ENCODE measurements around the gene SERPINB1. TPM values are rescaled to one million over a fixed set of nuclear protein-coding genes. Genes with fewer than 3 reads are reported as not detected.
"Not testable (repeated sequence)": the region's sequence is repeated elsewhere in the genome, so short reads cannot be mapped to it uniquely, and the experiment has no call there.

SERPINB1 gene
- total RNA-seq (10 to 100 TPM; 40.4 to 42.4 TPM), polyA plus RNA-seq (103 TPM)

DNA sequence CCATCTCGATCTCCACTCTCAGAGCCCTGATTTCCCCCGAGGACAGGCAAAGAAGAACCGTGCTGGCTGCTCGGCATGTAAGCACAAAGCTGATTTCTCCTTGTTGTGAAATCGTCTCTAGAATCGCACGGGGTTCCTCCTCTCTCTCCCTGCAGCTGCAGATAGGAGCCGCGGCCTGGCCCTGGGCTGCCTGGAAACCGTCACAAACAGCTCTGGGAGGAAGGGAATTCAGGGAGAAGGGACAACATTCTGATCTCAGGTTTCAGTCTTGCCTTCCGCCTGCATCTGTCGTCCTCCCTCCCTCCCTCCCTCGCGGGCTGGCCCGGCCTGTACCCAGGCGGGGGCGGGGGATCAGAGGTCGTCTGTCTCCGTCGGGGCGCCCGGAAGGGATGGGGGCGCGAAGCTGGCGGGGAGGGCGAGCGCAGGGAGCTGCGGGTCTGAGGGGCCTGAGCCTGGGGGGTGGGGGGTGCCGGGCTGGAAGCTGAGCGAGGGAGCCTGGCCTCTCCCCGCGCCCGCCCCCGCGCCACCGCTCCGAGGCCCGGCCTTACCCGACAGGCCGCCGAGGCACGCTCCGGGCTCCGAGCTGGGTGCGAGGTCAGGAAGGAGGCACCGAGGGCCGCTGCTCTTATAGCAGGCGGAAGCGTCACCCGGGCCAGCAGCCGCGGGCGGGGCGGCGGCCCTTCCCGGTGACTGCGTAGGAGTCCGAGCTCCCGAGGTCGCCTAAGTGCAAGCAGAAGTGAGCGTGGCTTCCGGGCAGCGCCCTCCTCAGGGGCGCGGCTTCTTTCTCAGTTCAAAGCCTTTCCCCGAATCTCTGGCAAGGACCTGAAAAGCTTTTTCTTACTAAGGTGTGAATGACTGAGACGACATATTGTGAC lies at the start of gene SERPINB1:
Gene SERPINB1, minus strand, starts transcription at position 600 of the 875 bp plus-strand sequence. CDS start 1,277 bp downstream, outside the sequence.
- no peaks in the 10 kb centered on the region for H3K9me3 Mint-ChIP-seq
- H3K27ac Mint-ChIP-seq: peak within 1 kb of the TSS; percentile 90 to 98 (median 94)
- peaks cover 5% of the 10 kb centered on the region for H3K36me3 ChIP-seq (ENCODE audit: insufficient read depth, low read length)
- H3K4me3 Mint-ChIP-seq: peak within 1 kb of the TSS; percentile 88 to 95 (median 90)
- DNase-seq: peak; percentile 55 to 82 (median 69)
- no peaks in the 10 kb centered on the region for H3K27me3 Mint-ChIP-seq
- peak within 1 kb of the TSS; percentile 82 for H3K27ac ChIP-seq (ENCODE audit: low read depth, low read length)
- CTCF ChIA-PET: interaction anchor here (0.7 to 13.5 kb wide), 24 partner anchors 10 to 226 kb away, joined by 3 to 196 read pairs (median 4); partner anchors contain the start of genes NQO2 and RIPK1
- H3K36me3 Mint-ChIP-seq: peaks cover 0 to 40% (median 10%) of the 10 kb centered on the region in 3 donors
- H3K4me1 Mint-ChIP-seq: peaks cover 43 to 60% (median 52%) of the 10 kb centered on the region in 3 donors
- POLR2A ChIA-PET: interaction anchor here (0.5 to 2.3 kb wide), 21 partner anchors 10 to 222 kb away, joined by 3 to 29 read pairs (median 6); partner anchors contain the start of genes SERPINB9 and WRNIP1
- no peaks in the 10 kb centered on the region for H3K27me3 ChIP-seq (ENCODE audit: insufficient read depth, low read length, poor library complexity, severe bottlenecking)
- H3K9me3 ChIP-seq (ENCODE audit: low read length): no peaks in the 10 kb centered on the region
- H3K4me3 ChIP-seq (ENCODE audit: low read length): peak within 1 kb of the TSS; percentile 82
- peaks cover 33% of the 10 kb centered on the region for H3K4me1 ChIP-seq (ENCODE audit: insufficient read depth, low read length)

GRCh38 chr6:2890976-2891767 lies 49.5 kb upstream of the SERPINB1 start:
- peaks cover 43% of the 10 kb centered on the region for H3K4me1 ChIP-seq (ENCODE audit: insufficient read depth, low read length)
- no peaks in the 10 kb centered on the region for H3K9me3 ChIP-seq (ENCODE audit: low read length)
- peaks cover 52 to 73% (median 70%) of the 10 kb centered on the region in 3 donors for H3K4me1 Mint-ChIP-seq
- peaks cover 0 to 2% of the 10 kb centered on the region in 2 donors for H3K27me3 Mint-ChIP-seq
- H3K4me3 Mint-ChIP-seq: peak overlapping the region; percentile 39 to 85 (median 77)
- peak overlapping the region; percentile 25 for H3K27ac ChIP-seq (ENCODE audit: low read depth, low read length)
- DNase-seq: no peak
- ChIA-PET POLR2A (interaction anchor here (0.6 to 1.2 kb wide), 5 partner anchors 10 to 52 kb away, joined by 3 to 23 read pairs (median 5); no protein-coding TSS in a partner anchor), CTCF (interaction anchor here (1.1 to 3.0 kb wide), 3 partner anchors 10 to 45 kb away, joined by 3 to 11 read pairs (median 4); no protein-coding TSS in a partner anchor)
- peak overlapping the region; percentile 68 to 99 (median 96) for H3K27ac Mint-ChIP-seq
- H3K36me3 Mint-ChIP-seq: peaks cover 46 to 82% (median 49%) of the 10 kb centered on the region in 3 donors
- H3K27me3 ChIP-seq (ENCODE audit: insufficient read depth, low read length, poor library complexity, severe bottlenecking): no peaks in the 10 kb centered on the region
- no peaks in the 10 kb centered on the region for H3K9me3 Mint-ChIP-seq
- H3K36me3 ChIP-seq (ENCODE audit: insufficient read depth, low read length): peaks cover 50% of the 10 kb centered on the region
- H3K4me3 ChIP-seq (ENCODE audit: low read length): peak overlapping the region; percentile 3

DNA sequence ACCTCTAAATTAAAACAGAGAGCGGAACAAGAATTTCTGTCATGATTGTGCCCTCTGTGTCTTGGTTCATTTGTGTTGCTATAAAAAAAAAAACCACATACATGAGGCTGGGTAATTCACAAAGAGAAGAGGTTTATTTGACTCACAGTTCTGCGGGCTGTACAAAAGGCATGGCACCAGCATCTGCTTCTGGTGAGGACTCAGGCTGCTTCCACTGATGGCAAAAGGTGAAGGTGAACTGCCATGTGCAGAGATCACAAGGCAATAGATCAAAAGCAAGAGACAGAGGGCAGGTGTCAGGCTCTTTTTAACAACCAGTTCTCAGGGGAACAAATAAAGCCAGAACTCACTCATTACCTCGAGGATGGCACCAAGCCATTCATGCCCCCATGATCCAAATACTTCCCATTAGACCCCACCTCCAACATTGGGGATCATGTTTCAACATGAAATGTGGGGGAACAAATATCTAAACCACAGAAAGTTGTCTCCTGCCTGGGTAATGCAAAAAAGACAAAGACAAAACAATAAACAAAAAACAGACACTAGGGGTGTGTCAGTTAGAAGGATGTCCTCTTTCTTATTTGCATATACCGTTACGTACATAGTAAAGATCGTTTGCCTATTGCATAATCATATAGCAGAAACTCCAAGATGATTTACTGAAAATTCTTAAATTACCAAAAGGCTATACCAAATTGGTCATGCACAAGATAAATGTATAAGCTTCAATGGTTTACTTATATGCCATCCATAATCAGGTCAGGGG lies 44.5 kb upstream of the SERPINB1 start:
- H3K36me3 Mint-ChIP-seq: peaks cover 17 to 47% (median 27%) of the 10 kb centered on the region in 3 donors
- no peaks in the 10 kb centered on the region for H3K27me3 Mint-ChIP-seq
- Histone ChIP-seq H3K27ac (ENCODE audit: low read depth, low read length) (no peak overlapping the region), H3K9me3 (ENCODE audit: low read length) (no peaks in the 10 kb centered on the region), H3K4me1 (ENCODE audit: insufficient read depth, low read length) (peaks cover 32% of the 10 kb centered on the region), H3K36me3 (ENCODE audit: insufficient read depth, low read length) (peaks cover 14% of the 10 kb centered on the region), H3K27me3 (ENCODE audit: insufficient read depth, low read length, poor library complexity, severe bottlenecking) (no peaks in the 10 kb centered on the region), H3K4me3 (ENCODE audit: low read length) (no peak overlapping the region)
- H3K27ac Mint-ChIP-seq: peak overlapping the region; percentile 60 to 92 (median 86)
- POLR2A ChIA-PET: no interaction called here
- no peak for DNase-seq
- no peak overlapping the region for H3K4me3 Mint-ChIP-seq
- H3K9me3 Mint-ChIP-seq: no peaks in the 10 kb centered on the region
- peaks cover 52 to 78% (median 76%) of the 10 kb centered on the region in 3 donors for H3K4me1 Mint-ChIP-seq
- CTCF ChIA-PET: no interaction called here

DNA sequence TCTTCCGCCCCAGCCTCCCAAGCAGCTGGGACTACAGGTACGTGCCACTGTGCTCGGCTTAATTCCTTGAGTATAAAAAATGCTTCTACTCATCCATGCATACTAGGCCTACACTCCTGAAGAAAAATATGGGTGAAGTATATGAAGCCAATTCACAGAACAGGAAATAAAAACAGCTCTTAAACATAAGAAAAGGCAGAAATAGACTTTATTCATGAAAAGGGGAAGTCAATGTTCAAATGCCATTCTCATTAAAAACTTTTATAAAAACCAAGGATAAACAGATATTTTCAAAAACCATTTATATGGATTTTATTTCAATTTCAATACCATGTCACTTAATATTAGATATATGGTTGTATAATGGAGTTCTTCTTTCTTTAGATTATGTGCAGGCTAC lies 43.1 kb upstream of the SERPINB1 start:
- no peak overlapping the region for H3K4me3 Mint-ChIP-seq
- CTCF ChIA-PET: interaction anchor here (2.5 kb wide), 1 partner anchor 38 kb away, joined by 9 read pairs; no protein-coding TSS in a partner anchor
- Histone ChIP-seq H3K36me3 (ENCODE audit: insufficient read depth, low read length) (peaks cover 1% of the 10 kb centered on the region), H3K27me3 (ENCODE audit: insufficient read depth, low read length, poor library complexity, severe bottlenecking) (no peaks in the 10 kb centered on the region), H3K9me3 (ENCODE audit: low read length) (no peaks in the 10 kb centered on the region), H3K4me1 (ENCODE audit: insufficient read depth, low read length) (peaks cover 33% of the 10 kb centered on the region), H3K27ac (ENCODE audit: low read depth, low read length) (no peak overlapping the region), H3K4me3 (ENCODE audit: low read length) (no peak overlapping the region)
- peaks cover 5 to 33% (median 14%) of the 10 kb centered on the region in 3 donors for H3K36me3 Mint-ChIP-seq
- DNase-seq: no peak
- peaks cover 53 to 78% (median 76%) of the 10 kb centered on the region in 3 donors for H3K4me1 Mint-ChIP-seq
- peak overlapping the region in 5 of 8 donors; percentile 19 to 93 (median 64) for H3K27ac Mint-ChIP-seq
- H3K27me3 Mint-ChIP-seq: no peaks in the 10 kb centered on the region
- H3K9me3 Mint-ChIP-seq: no peaks in the 10 kb centered on the region
- POLR2A ChIA-PET: no interaction called here

- CTCF ChIA-PET: interaction anchor here (0.9 to 2.5 kb wide), 3 partner anchors 28 to 48 kb away, joined by 3 to 9 read pairs (median 4); no protein-coding TSS in a partner anchor
- no peaks in the 10 kb centered on the region for H3K9me3 ChIP-seq (ENCODE audit: low read length)
- no peaks in the 10 kb centered on the region for H3K27me3 ChIP-seq (ENCODE audit: insufficient read depth, low read length, poor library complexity, severe bottlenecking)
- H3K4me3 ChIP-seq (ENCODE audit: low read length): no peak overlapping the region
- H3K4me3 Mint-ChIP-seq: no peak overlapping the region
- peaks cover 0 to 25% (median 10%) of the 10 kb centered on the region in 3 donors for H3K36me3 Mint-ChIP-seq
- H3K27me3 Mint-ChIP-seq: no peaks in the 10 kb centered on the region
- H3K27ac ChIP-seq (ENCODE audit: low read depth, low read length): no peak overlapping the region
- H3K27ac Mint-ChIP-seq: peak overlapping the region; percentile 58 to 93 (median 76)
- POLR2A ChIA-PET: interaction anchor here (0.5 to 1.3 kb wide), 2 partner anchors 20 to 53 kb away, joined by 3 to 4 read pairs; partner anchors contain the start of gene SERPINB9
- no peaks in the 10 kb centered on the region for H3K9me3 Mint-ChIP-seq
- H3K4me1 Mint-ChIP-seq: peaks cover 59 to 82% (median 80%) of the 10 kb centered on the region in 3 donors
- H3K36me3 ChIP-seq (ENCODE audit: insufficient read depth, low read length): no peaks in the 10 kb centered on the region
- no peak for DNase-seq
- H3K4me1 ChIP-seq (ENCODE audit: insufficient read depth, low read length): peaks cover 44% of the 10 kb centered on the region
Measured at GRCh38 chr6:2883673-2884072, 42.0 kb upstream of the SERPINB1 start.

DNA sequence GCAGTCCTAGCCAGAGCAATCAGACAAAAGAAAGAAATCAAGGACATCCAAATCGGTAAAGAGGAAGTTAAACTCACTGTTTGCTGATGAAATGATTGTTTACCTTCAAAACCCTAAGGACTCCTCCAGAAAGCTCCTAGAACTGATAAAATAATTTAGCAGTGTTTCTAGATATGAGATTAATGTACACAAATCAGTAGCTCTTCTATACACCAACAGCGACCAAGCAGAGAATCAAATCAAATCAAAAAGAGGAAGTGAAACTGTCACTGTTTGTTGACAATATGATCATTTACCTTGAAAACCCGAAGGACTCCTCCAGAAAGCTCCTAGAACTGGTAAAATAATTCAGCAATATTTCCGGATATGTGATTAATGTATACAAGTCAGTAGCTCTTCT lies 39.8 kb upstream of the SERPINB1 start:
- Histone ChIP-seq H3K36me3 (ENCODE audit: insufficient read depth, low read length) (no peaks in the 10 kb centered on the region), H3K4me1 (ENCODE audit: insufficient read depth, low read length) (peaks cover 65% of the 10 kb centered on the region), H3K27me3 (ENCODE audit: insufficient read depth, low read length, poor library complexity, severe bottlenecking) (no peaks in the 10 kb centered on the region), H3K9me3 (ENCODE audit: low read length) (no peaks in the 10 kb centered on the region), H3K4me3 (ENCODE audit: low read length) (peak overlapping the region; percentile 46), H3K27ac (ENCODE audit: low read depth, low read length) (no peak overlapping the region)
- no peaks in the 10 kb centered on the region for H3K27me3 Mint-ChIP-seq
- H3K4me3 Mint-ChIP-seq: peak overlapping the region; percentile 66 to 85 (median 79)
- POLR2A ChIA-PET: interaction anchor here (1.3 to 2.3 kb wide), 3 partner anchors 20 to 40 kb away, joined by 4 to 9 read pairs (median 4); partner anchors contain the start of genes SERPINB1 and SERPINB9
- H3K27ac Mint-ChIP-seq: peak overlapping the region; percentile 57 to 88 (median 88)
- peaks cover 0 to 9% (median 8%) of the 10 kb centered on the region in 3 donors for H3K36me3 Mint-ChIP-seq
- CTCF ChIA-PET: interaction anchor here (1.3 to 1.5 kb wide), 2 partner anchors 10 to 19 kb away, joined by 3 to 4 read pairs; no protein-coding TSS in a partner anchor
- DNase-seq: no peak
- no peaks in the 10 kb centered on the region for H3K9me3 Mint-ChIP-seq
- H3K4me1 Mint-ChIP-seq: peaks cover 76 to 91% (median 90%) of the 10 kb centered on the region in 3 donors

DNA sequence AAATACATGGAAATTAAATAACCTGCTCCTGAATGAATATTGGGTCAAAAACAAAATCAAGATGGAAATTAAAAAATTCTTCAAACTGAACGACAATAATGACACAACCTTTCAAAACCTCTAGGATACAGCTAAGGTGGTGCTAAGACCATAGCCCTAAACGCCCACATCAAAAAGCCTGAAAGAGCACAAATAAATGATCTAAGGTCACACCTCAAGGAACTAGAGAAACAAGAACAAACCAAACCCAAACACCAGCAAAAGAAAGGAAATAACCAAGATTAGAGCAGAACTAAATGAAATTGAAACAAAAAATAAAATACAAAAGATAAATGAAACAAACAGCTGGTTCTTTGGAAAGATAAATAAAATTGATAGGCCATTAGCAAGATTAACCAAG lies 38.5 kb upstream of the SERPINB1 start:
- POLR2A ChIA-PET: interaction anchor here (0.6 to 4.4 kb wide), 12 partner anchors 12 to 188 kb away, joined by 3 to 37 read pairs (median 4); partner anchors contain the start of genes RIPK1, SERPINB1 and SERPINB6
- peak overlapping the region; percentile 57 to 88 (median 88) for H3K27ac Mint-ChIP-seq
- not testable (repeated sequence) for H3K27ac ChIP-seq (ENCODE audit: low read depth, low read length); H3K36me3 ChIP-seq (ENCODE audit: insufficient read depth, low read length); H3K9me3 Mint-ChIP-seq; H3K9me3 ChIP-seq (ENCODE audit: low read length); H3K27me3 Mint-ChIP-seq; H3K36me3 Mint-ChIP-seq; H3K27me3 ChIP-seq (ENCODE audit: insufficient read depth, low read length, poor library complexity, severe bottlenecking)
- peak overlapping the region; percentile 66 to 85 (median 79) for H3K4me3 Mint-ChIP-seq
- CTCF ChIA-PET: interaction anchor here (0.9 kb wide), 1 partner anchor 8 kb away, joined by 3 read pairs; no protein-coding TSS in a partner anchor
- H3K4me1 Mint-ChIP-seq: peaks cover 69 to 82% (median 81%) of the 10 kb centered on the region in 3 donors
- DNase-seq: peak in 3 of 5 donors; percentile 57 to 77 (median 75)
- Histone ChIP-seq H3K4me3 (ENCODE audit: low read length) (peak overlapping the region; percentile 46), H3K4me1 (ENCODE audit: insufficient read depth, low read length) (peaks cover 61% of the 10 kb centered on the region)
